H1 (cell line): ENCODE measurements around the gene NUB1. TPM values are rescaled to one million over a fixed set of nuclear protein-coding genes. Genes with fewer than 3 reads are reported as not detected.
A peak's percentile ranks its signal among the peaks of the same experiment; 100 is the strongest.

ENCODE experiments used
- CTCF ChIA-PET: fragments of 300-600 bp; sonication (Branson Sonifier 250); formaldehyde crosslinking; loops from one replicate; lab custom pipeline; 2021; ENCODE audit not compliant: partially characterized antibody; lab: Charles Lee
- POLR2A ChIA-PET: fragments of 300-600 bp; sonication (Branson Sonifier 250); formaldehyde crosslinking; loops from one replicate; lab custom pipeline; 2021; ENCODE audit warnings: inconsistent platforms; ENCODE audit not compliant: partially characterized antibody; lab: Charles Lee
- DNase-seq, 2 experiments: peaks; one replicate each; pipeline versions ENCODE4 v3.0.0 to v3.0.0-alpha.2; 2010 to 2022; ENCODE audit warnings: low spot score in 2 of 2, low read depth in 1 of 2, mixed read lengths in 1 of 2
- FAIRE-seq: peaks from 2 replicates; lab custom pipeline; 2011; peaks lifted over from hg19 to GRCh38; lab: Jason Lieb, UNC
- H2AFZ ChIP-seq: 2 replicates; pipeline ENCODE4 v1.8.1; 2012; ENCODE audit warnings: low read length, inconsistent platforms
- H2AK5ac ChIP-seq: 2 replicates; pipeline ENCODE4 v1.6.1; 2013; ENCODE audit warnings: low read depth, low read length
- H2BK120ac ChIP-seq: replicated peaks from 2 replicates; pipeline ENCODE3; 2013; ENCODE audit warnings: low read depth, low read length, inconsistent platforms
- H2BK12ac ChIP-seq: 2 replicates; pipeline ENCODE4 v1.6.1; 2013; ENCODE audit warnings: low read depth, low read length
- H2BK15ac ChIP-seq: 2 replicates; pipeline ENCODE4 v1.6.1; 2013; ENCODE audit warnings: low read length
- H2BK20ac ChIP-seq: 2 replicates; pipeline ENCODE4 v1.6.1; 2013; ENCODE audit warnings: low read length
- H2BK5ac ChIP-seq: 2 replicates; pipeline ENCODE4 v1.6.1; 2013; ENCODE audit warnings: low read depth, low read length
- H3K14ac ChIP-seq: 2 replicates; pipeline ENCODE4 v1.6.1; 2013; ENCODE audit warnings: inconsistent platforms; ENCODE audit not compliant: insufficient read length
- H3K18ac ChIP-seq: 2 replicates; pipeline ENCODE4 v1.6.1; 2013; ENCODE audit warnings: low read length; ENCODE audit errors: extremely low read depth
- H3K23ac ChIP-seq: 2 replicates; pipeline ENCODE4 v1.6.1; 2013; ENCODE audit warnings: inconsistent platforms; ENCODE audit not compliant: insufficient read length
- H3K23me2 ChIP-seq: 2 replicates; pipeline ENCODE4 v1.6.1; 2013; ENCODE audit warnings: low read depth, low read length
- H3K27ac ChIP-seq: 2 replicates; pipeline ENCODE4 v1.6.1; 2011; ENCODE audit warnings: low read depth, low read length, inconsistent platforms
- H3K27me3 ChIP-seq, 4 experiments: replicated peaks in 1 of 4; 1 replicate in 1 of 4; 2 replicates in 3 of 4; pipeline versions ENCODE4 v1.6.1 to v1.8.1; 2011 to 2013; ENCODE audit warnings: low read length in 3 of 4, mild to moderate bottlenecking in 3 of 4, inconsistent platforms in 2 of 4, mixed read lengths in 2 of 4, moderate library complexity in 1 of 4; ENCODE audit not compliant: control insufficient read depth in 3 of 4, insufficient read depth in 3 of 4; ENCODE audit errors: extremely low read depth in 1 of 4
- H3K36me3 ChIP-seq, 4 experiments: 2 replicates each; pipeline versions ENCODE4 v1.6.1 to v1.8.1; 2011 to 2013; ENCODE audit warnings: mild to moderate bottlenecking in 4 of 4, low read length in 3 of 4, moderate library complexity in 2 of 4, control low read depth in 1 of 4, inconsistent platforms in 1 of 4; ENCODE audit not compliant: insufficient read depth in 4 of 4, control insufficient read depth in 2 of 4
- H3K4ac ChIP-seq: replicated peaks from 2 replicates; pipeline ENCODE3; 2013; ENCODE audit warnings: low read length, low read depth, mixed read lengths, inconsistent platforms; ENCODE audit not compliant: insufficient read length
- H3K4me1 ChIP-seq, 4 experiments: replicated peaks in 1 of 4; 1 replicate in 1 of 4; 2 replicates in 3 of 4; pipeline versions ENCODE4 v1.6.1 to v1.8.1; 2011 to 2013; ENCODE audit warnings: low read length in 3 of 4, inconsistent platforms in 2 of 4, mixed read lengths in 1 of 4; ENCODE audit not compliant: insufficient read depth in 4 of 4, control insufficient read depth in 3 of 4
- H3K4me2 ChIP-seq, 2 experiments: 2 replicates each; pipeline versions ENCODE4 v1.6.1 to v1.8.1; 2011 to 2013; ENCODE audit warnings: low read depth in 2 of 2, low read length in 2 of 2, control low read depth in 1 of 2, inconsistent platforms in 1 of 2, mild to moderate bottlenecking in 1 of 2; ENCODE audit not compliant: insufficient read depth in 1 of 2
- H3K4me3 ChIP-seq, 4 experiments: fragments of 200-600, 300-600 bp in 1 of 4; sonication (generic), shearing (Covaris generic), sonication (Bioruptor Twin) in 1 of 4; 2 replicates each; pipeline versions ENCODE4 v1.5.1 to v1.8.1; 2011 to 2016; ENCODE audit warnings: low read length in 4 of 4, low read depth in 3 of 4, control low read depth in 2 of 4, inconsistent platforms in 2 of 4, mild to moderate bottlenecking in 2 of 4, mixed read lengths in 1 of 4, moderate library complexity in 1 of 4; ENCODE audit not compliant: insufficient read depth in 2 of 4; ENCODE audit errors: extremely low read depth in 1 of 4
- H3K56ac ChIP-seq: replicated peaks from 2 replicates; pipeline ENCODE3; 2013; ENCODE audit warnings: low read depth, mild to moderate bottlenecking, mixed read lengths, low read length, inconsistent platforms; ENCODE audit not compliant: insufficient read length
- H3K79me1 ChIP-seq: 2 replicates; pipeline ENCODE4 v1.6.1; 2013; ENCODE audit warnings: low read depth, low read length, control low read depth
- H3K79me2 ChIP-seq, 2 experiments: 2 replicates each; pipeline versions ENCODE4 v1.6.1 to v1.8.1; 2012 to 2013; ENCODE audit warnings: low read length in 2 of 2, mild to moderate bottlenecking in 2 of 2, inconsistent platforms in 1 of 2; ENCODE audit not compliant: insufficient read depth in 2 of 2, control insufficient read depth in 1 of 2
- H3K9ac ChIP-seq, 4 experiments: replicated peaks in 1 of 4; 1 replicate in 1 of 4; 2 replicates in 3 of 4; pipeline versions ENCODE4 v1.6.1 to v1.8.1; 2011 to 2013; ENCODE audit warnings: low read depth in 3 of 4, low read length in 3 of 4, control low read depth in 2 of 4, mild to moderate bottlenecking in 2 of 4, moderate library complexity in 2 of 4, inconsistent platforms in 1 of 4; ENCODE audit errors: extremely low read depth in 1 of 4
- H3K9me3 ChIP-seq, 2 experiments: 2 replicates each; pipeline versions ENCODE4 v1.6.1 to v1.8.1; 2012 to 2013; ENCODE audit warnings: mild to moderate bottlenecking in 2 of 2, moderate library complexity in 2 of 2, control low read depth in 1 of 2, inconsistent platforms in 1 of 2, low read depth in 1 of 2, low read length in 1 of 2, mixed read lengths in 1 of 2; ENCODE audit not compliant: insufficient read depth in 2 of 2
- H4K20me1 ChIP-seq, 2 experiments: replicated peaks in 1 of 2; 2 replicates each; pipeline versions ENCODE3 to v1.8.1; 2011 to 2013; ENCODE audit warnings: inconsistent platforms in 2 of 2, low read length in 2 of 2, mild to moderate bottlenecking in 1 of 2; ENCODE audit not compliant: insufficient read depth in 2 of 2, control insufficient read depth in 1 of 2
- H4K5ac ChIP-seq: 2 replicates; pipeline ENCODE4 v1.6.1; 2013; ENCODE audit warnings: low read length, low read depth, mixed read lengths, inconsistent platforms; ENCODE audit not compliant: insufficient read length
- H4K8ac ChIP-seq: 2 replicates; pipeline ENCODE4 v1.8.0; 2013; ENCODE audit warnings: mild to moderate bottlenecking, moderate library complexity, low read length, inconsistent platforms; ENCODE audit not compliant: insufficient read depth; ENCODE audit errors: extremely low read depth
- H4K91ac ChIP-seq: replicated peaks from 2 replicates; pipeline ENCODE3; 2013; ENCODE audit warnings: low read length, mixed read lengths, inconsistent platforms; ENCODE audit not compliant: insufficient read length
- SAP30 ChIP-seq: fragments of 300-600 bp; sonication (generic); IDR thresholded peaks from 2 replicates; pipeline ENCODE4 v1.7.1; 2012; ENCODE audit warnings: low read length, moderate library complexity, mild to moderate bottlenecking, inconsistent platforms; ENCODE audit not compliant: insufficient read depth, insufficient replicate concordance
- TEAD4 ChIP-seq: IDR thresholded peaks from 2 replicates; pipeline ENCODE4 v1.6.1; 2012; ENCODE audit warnings: low read depth, low read length, inconsistent platforms, mixed read lengths
- ZNF274 ChIP-seq: IDR thresholded peaks from 2 replicates; pipeline ENCODE4 v1.7.0; 2012; ENCODE audit warnings: low read length, borderline replicate concordance; ENCODE audit errors: extremely low read depth
- WGBS, 2 experiments: shearing (Covaris generic) in 1 of 2; methylation state at CpG; one replicate each; pipeline versions ENCODE4 v1.1.6 to v1.1.7; 2013 to 2015; ENCODE audit warnings: low lambda C conversion rate in 2 of 2, mixed read lengths in 2 of 2, inconsistent platforms in 1 of 2, low coverage in 1 of 2, missing lambda C conversion rate in 1 of 2; ENCODE audit not compliant: insufficient replicate concordance in 2 of 2, insufficient coverage in 1 of 2, insufficient read length in 1 of 2; ENCODE audit errors: extremely low coverage in 1 of 2, missing lambda C conversion rate in 1 of 2; 5-methylcytosine and 5-hydroxymethylcytosine counted together
- polyA plus RNA-seq, 7 experiments: library from polyadenylated mRNA; depleted of rRNA in 3 of 7; stranded (reverse) in 5 of 7; unstranded in 2 of 7; fragments of >200 nt in 5 of 7; fragments of 200-250 nt in 2 of 7; gene quantifications; 1 replicate in 5 of 7; 2 replicates in 1 of 7; 4 replicates in 1 of 7; pipeline versions ENCODE4 v1.2.1 to v1.2.3, GENCODE V29; 2011 to 2013; ENCODE audit warnings: missing spikeins in 2 of 7, mixed read lengths in 2 of 7
- total RNA-seq: library from RNA; stranded (reverse); fragmentation: NEBNext Ultra II Directional; extraction: Animal tissue kit (Norgen Biotek cat#: 25700); gene quantifications from 2 replicates; pipeline ENCODE4 v1.2.1, GENCODE V29; 2021
- TF ChIP-seq, protein P1 (sequence below): IDR thresholded peaks from 2 replicates; pipeline ENCODE4 v1.6.1; 2011; ENCODE audit warnings: low read length, improper control_type of control experiment

NUB1 gene
- total and polyA plus RNA-seq, 2 of the 8 experiments (the other 6 are each of a cell fraction or from before 2014, with no cell fraction given), result 22.1 to 43.5 TPM

DNA sequence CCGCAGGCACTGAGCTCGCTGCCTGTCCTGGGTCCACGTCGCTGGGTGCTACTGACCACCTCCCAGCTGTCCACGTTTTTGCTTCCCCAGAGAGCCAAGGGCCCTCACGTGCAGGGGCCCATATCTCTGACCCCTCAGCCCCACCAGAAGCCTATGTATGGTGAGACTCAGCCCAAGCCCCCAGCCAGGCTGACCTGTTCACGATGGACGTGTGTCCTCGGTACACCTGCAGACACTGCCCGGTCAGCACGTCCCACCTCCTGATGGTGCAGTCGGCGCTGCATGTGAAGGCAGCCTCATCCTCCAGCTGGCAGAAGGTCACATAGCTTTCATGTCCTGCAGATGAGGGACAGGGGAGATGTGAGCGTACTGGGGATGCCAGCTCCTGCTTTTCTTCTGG, 58.3 kb downstream of the NUB1 start:
- no peak overlapping the region for H3K4ac ChIP-seq
- no peak overlapping the region for H2AFZ ChIP-seq
- CTCF ChIA-PET, result interaction anchor here (0.8 to 6.6 kb wide), 12 partner anchors 9 to 360 kb away, joined by 3 to 32 read pairs (median 3); partner anchors contain the start of gene CRYGN
- peaks cover 0 to 18% (median 9%) of the 10 kb centered on the region in 4 experiments for H3K4me1 ChIP-seq
- 0 out of 2 replicates have a peak overlapping the region, but pooled peaks have one; percentile 61 for H2BK20ac ChIP-seq
- POLR2A ChIA-PET, result interaction anchor here (0.6 to 1.4 kb wide), 5 partner anchors 15 to 232 kb away, joined by 3 to 4 read pairs (median 3); no protein-coding TSS in a partner anchor
- no peak overlapping the region for H3K4me2 ChIP-seq
- H3K4me3 ChIP-seq, result no peak overlapping the region
- H3K18ac ChIP-seq, result no peak overlapping the region
- H2BK120ac ChIP-seq, result no peak overlapping the region
- TF ChIP-seq ZNF274 (no peak), TEAD4 (no peak), SAP30 (no peak)
- TF ChIP-seq, protein P1, sequence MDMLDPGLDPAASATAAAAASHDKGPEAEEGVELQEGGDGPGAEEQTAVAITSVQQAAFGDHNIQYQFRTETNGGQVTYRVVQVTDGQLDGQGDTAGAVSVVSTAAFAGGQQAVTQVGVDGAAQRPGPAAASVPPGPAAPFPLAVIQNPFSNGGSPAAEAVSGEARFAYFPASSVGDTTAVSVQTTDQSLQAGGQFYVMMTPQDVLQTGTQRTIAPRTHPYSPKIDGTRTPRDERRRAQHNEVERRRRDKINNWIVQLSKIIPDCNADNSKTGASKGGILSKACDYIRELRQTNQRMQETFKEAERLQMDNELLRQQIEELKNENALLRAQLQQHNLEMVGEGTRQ, result no peak
- no peak overlapping the region for H3K27ac ChIP-seq
- no peak overlapping the region for H3K23ac ChIP-seq
- peaks cover 0 to 5% of the 10 kb centered on the region in 2 experiments for H4K20me1 ChIP-seq
- peaks cover 0 to 7% (median 1%) of the 10 kb centered on the region in 4 experiments; a peak in 2 of 8 replicates for H3K36me3 ChIP-seq
- peaks cover 7% of the 10 kb centered on the region; the same call in 1 of the 2 replicates for H3K23me2 ChIP-seq
- H3K9ac ChIP-seq, result no peak overlapping the region
- H2BK15ac ChIP-seq, result peak overlapping the region; percentile 97; the same call in 1 of the 2 replicates
- H2BK5ac ChIP-seq, result peak overlapping the region; percentile 48
- DNase-seq, result no peak
- peak overlapping the region; percentile 88 for H4K91ac ChIP-seq
- no peak overlapping the region for H3K56ac ChIP-seq
- 0 out of 2 replicates have a peak overlapping the region, but pooled peaks have one; percentile 33 for H2AK5ac ChIP-seq
- no peaks in the 10 kb centered on the region for H3K9me3 ChIP-seq
- no peaks in the 10 kb centered on the region for H3K79me2 ChIP-seq
- no peaks in the 10 kb centered on the region for H3K27me3 ChIP-seq
- no peak overlapping the region for H4K5ac ChIP-seq
- 89% methylated on average over 14 of the region's 14 CpGs; no CpG with 5 or more reads in 1 of the 2 experiments for WGBS, 2 experiments
- H3K14ac ChIP-seq, result no peak overlapping the region
- H4K8ac ChIP-seq, result peak overlapping the region; percentile 78; the same call in 1 of the 2 replicates
- no peak for FAIRE-seq
- H3K79me1 ChIP-seq, result no peaks in the 10 kb centered on the region
- H2BK12ac ChIP-seq, result peak overlapping the region; percentile 80; the same call in 1 of the 2 replicates
